GM23338 (cell line): ENCODE measurements around the gene PWP2.

Source experiments
- CREB1 ChIP-seq: fragments of 250-450 bp; sonication (Bioruptor Pico); IDR thresholded peaks from 2 replicates; pipeline ENCODE4 v1.5.0; 2020; ENCODE audit warnings: low read depth, mild to moderate bottlenecking, moderate library complexity
- CTCF ChIP-seq, 2 experiments: fragments of 200-600 bp in 1 of 2; sonication (generic) in 1 of 2; conservative IDR thresholded peaks; 2 replicates each; pipeline versions ENCODE4 v1.5.1 to v1.6.1; 2016 to 2017; ENCODE audit warnings: antibody characterized with exemption in 2 of 2, low read depth in 2 of 2, mild to moderate bottlenecking in 2 of 2, moderate library complexity in 1 of 2
- ETS1 ChIP-seq: IDR thresholded peaks from 2 replicates; pipeline ENCODE4 v1.6.1; 2016; ENCODE audit warnings: antibody characterized with exemption
- EZH2 ChIP-seq: fragments of 200-600 bp; sonication (generic); IDR thresholded peaks from one replicate; pipeline ENCODE4 v1.8.0; 2017; ENCODE audit warnings: antibody characterized with exemption, mild to moderate bottlenecking, low read depth; ENCODE audit not compliant: unreplicated experiment
- EZH2phosphoT487 ChIP-seq: fragments of 200-600 bp; sonication (generic); IDR thresholded peaks from one replicate; pipeline ENCODE4 v1.8.1; 2018; ENCODE audit warnings: antibody characterized with exemption; ENCODE audit not compliant: unreplicated experiment
- JUNB ChIP-seq: IDR thresholded peaks from one replicate; pipeline ENCODE4 v1.6.1; 2016; ENCODE audit warnings: antibody characterized with exemption; ENCODE audit not compliant: unreplicated experiment
- NANOG ChIP-seq: IDR thresholded peaks from 2 replicates; pipeline ENCODE4 v1.6.1; 2016; ENCODE audit warnings: antibody characterized with exemption, borderline replicate concordance
- POLR2AphosphoS5 ChIP-seq: IDR thresholded peaks from 2 replicates; pipeline ENCODE4 v1.6.1; 2016; ENCODE audit warnings: antibody characterized with exemption, low read depth
- REST ChIP-seq: IDR thresholded peaks from one replicate; pipeline ENCODE4 v1.6.1; 2018; ENCODE audit warnings: antibody characterized with exemption; ENCODE audit not compliant: unreplicated experiment
- ZNF331 ChIP-seq: fragments of 250-450 bp; sonication (Bioruptor Pico); IDR thresholded peaks from 2 replicates; pipeline ENCODE4 v1.5.0; 2020; ENCODE audit warnings: low read depth, mild to moderate bottlenecking, moderate library complexity
- ZNF462 ChIP-seq: fragments of 250-450 bp; sonication (Bioruptor Pico); IDR thresholded peaks from 2 replicates; pipeline ENCODE4 v1.5.0; 2020; ENCODE audit warnings: mild to moderate bottlenecking, moderate library complexity

- no peak for TF ChIP-seq EZH2phosphoT487
- no peak for TF ChIP-seq EZH2
- TF ChIP-seq CTCF (conservative IDR thresholded peaks at IDR 0.05; ENCODE audit: low read depth in 2 of 2), result no peak
- no peak for TF ChIP-seq ETS1
- TF ChIP-seq JUNB, result no peak
- no peak for TF ChIP-seq POLR2AphosphoS5
- TF ChIP-seq REST, result no peak
- no peak for TF ChIP-seq NANOG
- no peak for TF ChIP-seq CREB1
- TF ChIP-seq ZNF331 (CRISPR knock-in tag), result no peak
- TF ChIP-seq ZNF462 (CRISPR knock-in tag), result no peak
Measured at GRCh38 chr21:44079446-44079845, 27.8 kb upstream of the PWP2 start.
